Medulla oblongata (tissue), 1 donor: ENCODE data around the gene CYP4V2.
"Not testable (repeated sequence)": the region's sequence is repeated elsewhere in the genome, so short reads cannot be mapped to it uniquely, and the experiment has no call there.

ENCODE experiments used
- DNase-seq: peaks from one replicate; pipeline ENCODE4 v3.0.0-alpha.2; 2015; ENCODE audit errors: extremely low spot score

Gene CYP4V2

GRCh38 chr4:186228514-186228894 is 37.1 kb downstream of the CYP4V2 start:
- no peak for DNase-seq

DNA sequence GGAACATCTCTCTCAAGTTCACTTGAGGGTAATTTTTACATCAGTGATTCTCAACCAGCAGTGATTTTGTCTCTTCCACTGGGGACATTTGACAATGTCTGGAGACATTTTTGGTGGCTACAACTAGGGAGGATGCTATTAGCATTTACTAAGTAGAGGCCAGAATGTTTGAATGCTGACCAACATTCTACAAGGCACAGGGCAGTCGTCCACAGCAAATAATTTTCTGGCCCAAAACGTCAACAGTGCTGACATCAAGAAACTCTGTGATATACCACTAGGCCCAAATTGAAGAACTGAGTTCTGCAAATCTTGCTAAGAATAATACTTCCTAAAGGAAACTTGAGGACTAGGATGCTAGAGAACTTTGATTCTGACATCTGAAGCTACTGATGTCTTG is 43.0 kb downstream of the CYP4V2 start:
- no peak for DNase-seq

DNA sequence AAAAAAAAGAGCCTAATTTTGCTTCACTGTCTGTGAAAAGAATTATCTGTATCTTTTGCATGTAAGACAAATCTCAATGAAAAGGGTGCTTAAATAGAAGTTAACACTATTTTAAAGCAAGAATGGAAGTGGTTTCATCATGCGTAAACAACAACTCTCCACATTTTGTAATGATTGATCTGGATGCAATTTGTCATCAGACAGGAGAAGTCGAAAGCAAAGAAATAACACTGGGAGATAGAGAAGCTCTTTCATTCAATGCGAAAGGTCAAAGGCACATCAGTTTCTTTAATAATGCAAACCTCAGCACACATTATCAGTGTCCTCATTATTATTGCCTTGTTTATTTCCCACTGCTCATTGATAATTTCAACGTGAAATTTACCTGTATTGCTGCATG is 44.8 kb downstream of the CYP4V2 start:
- DNase-seq: no peak

GRCh38 chr4:186240452-186240847 is 49.1 kb downstream of the CYP4V2 start:
- no peak for DNase-seq

DNA sequence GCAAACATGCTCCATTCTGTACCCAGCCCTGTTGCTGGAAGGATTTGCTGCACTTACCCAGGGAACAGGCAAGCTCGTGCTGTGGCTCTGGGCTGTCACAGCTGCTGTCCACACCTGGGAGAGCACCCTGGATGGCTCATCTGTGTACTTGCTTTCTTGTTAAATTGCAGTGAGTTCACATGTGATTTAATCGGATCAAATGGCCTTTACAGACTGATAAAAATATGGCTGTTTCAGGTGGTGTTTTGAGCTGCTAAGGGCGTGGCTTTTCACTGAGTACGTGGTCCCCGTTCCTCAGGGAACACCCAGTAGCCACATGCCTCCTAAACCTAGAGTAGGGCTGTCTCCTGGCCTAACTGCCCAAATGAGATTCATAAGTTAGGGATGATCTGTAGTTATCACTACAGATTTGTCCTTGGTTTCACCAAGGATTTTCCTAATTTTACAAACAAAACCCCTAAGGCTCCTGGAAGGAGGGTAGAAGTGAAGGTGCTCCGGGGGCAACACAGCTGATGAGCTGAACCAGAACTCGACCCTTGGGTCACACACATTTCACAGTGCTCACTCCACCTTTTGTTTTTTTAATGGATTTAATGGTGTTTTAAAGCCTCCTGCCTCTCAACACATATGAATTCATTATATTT is 49.6 kb downstream of the CYP4V2 start:
- no peak for DNase-seq

DNA sequence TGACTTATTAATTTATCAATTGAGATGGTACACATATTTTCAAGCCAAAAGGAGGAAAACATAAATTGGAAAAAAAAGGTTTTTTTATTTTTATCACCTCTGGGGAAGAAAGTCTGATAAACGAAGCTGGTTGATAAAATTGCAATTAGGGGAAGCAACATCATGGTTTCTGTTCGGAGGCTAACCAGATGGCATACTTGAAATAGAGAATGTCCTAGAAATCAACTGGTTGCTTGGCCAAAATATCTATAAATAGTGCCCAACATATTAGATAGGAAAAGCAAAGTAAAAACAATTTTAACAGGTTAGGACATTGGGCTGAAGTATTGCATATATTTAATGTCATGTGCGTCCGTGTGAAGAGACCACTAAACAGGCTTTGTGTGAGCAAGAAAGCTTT is 50.2 kb downstream of the CYP4V2 start:
- no peak for DNase-seq

- not testable (repeated sequence) for DNase-seq
These were observed 50.7 kb downstream of the CYP4V2 start for GRCh38 chr4:186242031-186242430.

GRCh38 chr4:186243331-186243730 is 52.0 kb downstream of the CYP4V2 start:
- no peak for DNase-seq

- DNase-seq: no peak
These were observed 53.5 kb downstream of the CYP4V2 start for GRCh38 chr4:186244835-186245234.

- DNase-seq: not testable (repeated sequence)
These were observed 55.8 kb downstream of the CYP4V2 start for GRCh38 chr4:186247062-186247752.

GRCh38 chr4:186248643-186249042 is 57.3 kb downstream of the CYP4V2 start:
- DNase-seq: peak; percentile 28

DNA sequence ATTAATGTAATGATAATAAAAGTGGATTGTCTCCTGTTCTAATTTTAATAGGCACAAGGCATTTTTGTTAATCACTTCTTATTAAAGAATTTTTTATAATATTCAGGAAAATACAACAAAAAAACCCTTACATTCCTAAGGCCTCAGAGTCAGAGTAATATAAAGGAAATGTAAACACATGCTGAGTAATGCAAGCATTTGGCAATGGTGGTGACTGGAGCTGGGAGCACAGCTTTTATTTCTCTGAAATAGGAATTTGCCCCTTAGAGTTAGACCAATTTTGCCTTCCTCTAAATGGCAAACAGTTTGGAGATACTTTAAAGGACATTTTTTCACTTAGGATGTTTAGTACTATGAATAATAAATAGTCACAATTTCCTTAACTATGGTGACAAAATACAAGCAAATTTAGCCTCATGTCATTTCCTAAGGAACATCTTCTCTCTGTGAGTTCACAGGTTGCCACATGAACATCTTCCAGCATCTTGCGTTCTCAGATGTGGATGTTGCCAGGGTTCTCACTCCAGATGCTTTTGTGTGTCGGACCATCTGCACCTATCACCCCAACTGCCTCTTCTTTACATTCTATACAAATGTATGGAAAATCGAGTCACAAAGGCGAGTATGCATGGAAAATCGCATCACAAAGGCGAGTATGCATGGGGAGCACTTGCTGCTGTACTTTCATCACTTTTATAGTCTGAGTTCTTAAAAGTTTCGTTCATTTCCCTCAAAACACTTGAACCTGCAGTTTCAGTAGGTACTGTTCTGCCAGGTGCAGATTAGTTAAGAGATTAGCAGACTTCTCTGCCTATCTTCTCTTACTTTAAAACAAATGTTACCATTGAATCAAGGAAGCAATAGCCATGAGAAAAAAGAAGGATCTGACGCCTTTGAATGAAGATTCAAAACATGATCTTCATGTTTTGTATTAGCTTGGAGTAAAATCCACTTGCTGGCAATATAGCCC is 58.7 kb downstream of the CYP4V2 start:
- no peak for DNase-seq

DNA sequence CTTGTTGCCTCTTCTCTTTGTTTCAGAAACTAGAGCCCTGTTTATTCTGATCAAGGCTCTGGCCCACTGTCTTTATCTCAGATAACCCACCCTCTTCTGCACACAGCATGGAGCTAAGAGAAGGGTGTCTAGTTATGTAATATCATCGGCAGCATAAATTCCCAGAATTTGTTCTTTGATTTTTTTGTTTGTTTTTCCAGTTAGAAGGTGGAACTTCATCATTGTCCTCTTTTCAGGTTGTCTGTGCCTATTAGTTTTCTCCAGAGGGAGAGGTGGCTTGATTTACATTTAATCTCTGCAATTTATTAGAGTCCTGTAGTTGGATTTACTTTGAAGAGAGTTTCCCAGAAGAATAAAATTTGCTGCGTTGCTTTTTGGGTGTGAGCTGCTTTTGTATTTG is 59.4 kb downstream of the CYP4V2 start:
- no peak for DNase-seq

- no peak for DNase-seq
These were observed 63.8 kb downstream of the CYP4V2 start for GRCh38 chr4:186255122-186255521.

DNA sequence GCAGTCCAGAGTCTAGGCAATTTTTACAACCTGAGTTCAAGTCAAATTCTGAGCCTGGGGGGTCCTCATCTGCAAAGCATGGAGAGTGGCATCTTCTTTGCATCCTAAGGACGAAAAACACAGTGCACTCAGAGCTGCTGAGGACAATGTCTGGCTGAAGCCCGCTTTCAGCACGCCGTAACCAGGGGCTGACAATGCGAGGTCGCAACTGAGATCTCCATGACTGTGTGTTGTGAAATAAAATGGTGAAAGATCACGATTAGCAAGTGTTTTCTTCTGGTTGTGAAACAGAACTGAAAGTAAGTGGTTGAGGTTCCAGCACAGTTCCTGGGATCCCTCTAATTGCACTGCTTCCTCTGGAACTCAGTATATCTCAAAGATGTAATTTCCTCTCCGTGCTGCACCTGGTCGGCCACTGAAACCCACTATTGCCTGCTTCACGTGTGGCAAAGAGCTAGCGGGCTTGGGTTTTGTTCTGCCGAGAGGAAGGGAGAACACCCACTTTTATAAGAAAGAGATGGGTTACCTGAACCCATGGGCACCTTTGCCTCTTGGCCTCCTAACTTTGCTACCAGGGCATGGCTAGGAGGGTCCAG is 66.9 kb downstream of the CYP4V2 start:
- DNase-seq: no peak

DNA sequence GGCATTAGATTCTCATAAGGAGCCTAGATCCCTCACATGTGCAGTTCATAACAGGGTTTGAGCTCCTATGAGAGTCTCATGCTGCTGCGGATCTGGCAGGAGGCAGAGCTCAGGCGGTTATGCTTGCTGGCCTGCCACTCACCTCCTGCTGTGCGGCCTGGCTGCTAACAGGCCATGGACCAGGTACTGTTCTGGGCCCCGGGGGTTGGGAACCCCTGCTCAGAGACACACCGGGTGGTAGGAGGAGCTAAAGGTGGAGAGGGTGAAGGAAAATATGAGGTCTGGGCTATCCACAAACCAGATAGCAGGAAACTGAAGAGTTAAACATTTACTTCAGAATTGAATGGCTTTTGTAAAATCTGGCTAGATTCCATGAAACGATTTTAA is 68.7 kb downstream of the CYP4V2 start:
- no peak for DNase-seq
